GM23338 (cell line): ENCODE results near the gene TMEM51. TPM values are rescaled to one million over a fixed set of nuclear protein-coding genes. Genes with fewer than 3 reads are reported as not detected.

Experiments
- ATAC-seq: fragments of 200-7000 bp; cut with Tn5 transposase; 3 replicates; pipeline ENCODE4 v1.9.1; 2020
- DNase-seq: peaks from one replicate; pipeline ENCODE4 v3.0.0-alpha.2; 2015; ENCODE audit warnings: low spot score
- H2AFZ ChIP-seq: fragments of 200-600 bp; sonication (generic); 2 replicates; pipeline ENCODE4 v1.8.0; 2016; ENCODE audit warnings: antibody characterized with exemption, mild to moderate bottlenecking, moderate library complexity
- H3F3A ChIP-seq: fragments of 200-600 bp; sonication (generic); replicated peaks from 2 replicates; pipeline ENCODE4 v1.8.0; 2017; ENCODE audit warnings: antibody characterized with exemption, mixed run types, low read depth
- H3K27ac ChIP-seq: fragments of 200-600 bp; sonication (generic); 2 replicates; pipeline ENCODE4 v1.6.1; 2016; ENCODE audit warnings: low read depth
- H3K27me3 ChIP-seq: fragments of 200-600 bp; sonication (generic); 2 replicates; pipeline ENCODE4 v1.8.0; 2016; ENCODE audit warnings: mild to moderate bottlenecking, mixed run types, moderate library complexity; ENCODE audit not compliant: insufficient read depth
- H3K36me3 ChIP-seq: fragments of 200-600 bp; sonication (generic); 2 replicates; pipeline ENCODE4 v1.8.0; 2016; ENCODE audit warnings: mild to moderate bottlenecking; ENCODE audit not compliant: insufficient read depth
- H3K4me1 ChIP-seq: fragments of 200-600 bp; sonication (generic); 2 replicates; pipeline ENCODE4 v1.8.0; 2016; ENCODE audit warnings: mild to moderate bottlenecking, moderate library complexity; ENCODE audit not compliant: insufficient read depth
- H3K4me2 ChIP-seq: fragments of 200-600 bp; sonication (generic); 2 replicates; pipeline ENCODE4 v1.7.1; 2017; ENCODE audit warnings: mixed run types
- H3K4me3 ChIP-seq: fragments of 200-600 bp; sonication (generic); 2 replicates; pipeline ENCODE4 v1.6.1; 2016; ENCODE audit warnings: mixed run types
- H3K79me2 ChIP-seq: fragments of 200-600 bp; sonication (generic); replicated peaks from 2 replicates; pipeline ENCODE4 v1.8.0; 2017; ENCODE audit warnings: mild to moderate bottlenecking; ENCODE audit not compliant: insufficient read depth
- H3K9me2 ChIP-seq: fragments of 200-600 bp; sonication (generic); 2 replicates; pipeline ENCODE4 v1.8.0; 2017; ENCODE audit not compliant: insufficient read depth
- H4K20me1 ChIP-seq: fragments of 200-600 bp; sonication (generic); replicated peaks from 2 replicates; pipeline ENCODE4 v1.8.0; 2017; ENCODE audit warnings: mild to moderate bottlenecking; ENCODE audit not compliant: insufficient read depth
- H3K27ac Mint-ChIP-seq: 2 replicates; pipeline ENCODE4 v1.8.0; 2020; ENCODE audit warnings: inconsistent platforms, mild to moderate bottlenecking, moderate library complexity, mixed read lengths
- H3K27me3 Mint-ChIP-seq: 3 replicates; pipeline ENCODE4 v1.8.0; 2022; ENCODE audit warnings: low read depth, mild to moderate bottlenecking, moderate library complexity, mixed read lengths, inconsistent platforms; ENCODE audit not compliant: insufficient read depth, poor library complexity
- H3K36me3 Mint-ChIP-seq: 3 replicates; pipeline ENCODE4 v1.8.0; 2021; ENCODE audit warnings: low read depth, mild to moderate bottlenecking, inconsistent platforms, moderate library complexity, mixed read lengths
- H3K4me1 Mint-ChIP-seq: 3 replicates; pipeline ENCODE4 v1.8.0; 2020; ENCODE audit warnings: mild to moderate bottlenecking, inconsistent platforms, mixed read lengths
- H3K4me3 Mint-ChIP-seq: 3 replicates; pipeline ENCODE4 v1.8.0; 2021; ENCODE audit warnings: moderate library complexity, mild to moderate bottlenecking, inconsistent platforms, mixed read lengths
- H3K9me3 Mint-ChIP-seq: 3 replicates; pipeline ENCODE4 v1.8.0; 2020; ENCODE audit warnings: moderate library complexity, mild to moderate bottlenecking, inconsistent platforms, mixed read lengths
- CREB1 ChIP-seq: fragments of 250-450 bp; sonication (Bioruptor Pico); IDR thresholded peaks from 2 replicates; pipeline ENCODE4 v1.5.0; 2020; ENCODE audit warnings: low read depth, mild to moderate bottlenecking, moderate library complexity
- EZH2 ChIP-seq: fragments of 200-600 bp; sonication (generic); IDR thresholded peaks from one replicate; pipeline ENCODE4 v1.8.0; 2017; ENCODE audit warnings: antibody characterized with exemption, mild to moderate bottlenecking, low read depth; ENCODE audit not compliant: unreplicated experiment
- EZH2phosphoT487 ChIP-seq: fragments of 200-600 bp; sonication (generic); IDR thresholded peaks from one replicate; pipeline ENCODE4 v1.8.1; 2018; ENCODE audit warnings: antibody characterized with exemption; ENCODE audit not compliant: unreplicated experiment
- JUNB ChIP-seq: IDR thresholded peaks from one replicate; pipeline ENCODE4 v1.6.1; 2016; ENCODE audit warnings: antibody characterized with exemption; ENCODE audit not compliant: unreplicated experiment
- NANOG ChIP-seq: IDR thresholded peaks from 2 replicates; pipeline ENCODE4 v1.6.1; 2016; ENCODE audit warnings: antibody characterized with exemption, borderline replicate concordance
- POLR2AphosphoS5 ChIP-seq: IDR thresholded peaks from 2 replicates; pipeline ENCODE4 v1.6.1; 2016; ENCODE audit warnings: antibody characterized with exemption, low read depth
- STAT1 ChIP-seq: IDR thresholded peaks from one replicate; pipeline ENCODE4 v1.6.1; 2016; ENCODE audit warnings: antibody characterized with exemption; ENCODE audit not compliant: unreplicated experiment
- ZNF114 ChIP-seq: fragments of 250-450 bp; sonication (Bioruptor Pico); IDR thresholded peaks from 2 replicates; pipeline ENCODE4 v1.5.0; 2020; ENCODE audit warnings: mild to moderate bottlenecking, moderate library complexity
- ZNF331 ChIP-seq: fragments of 250-450 bp; sonication (Bioruptor Pico); IDR thresholded peaks from 2 replicates; pipeline ENCODE4 v1.5.0; 2020; ENCODE audit warnings: low read depth, mild to moderate bottlenecking, moderate library complexity
- polyA plus RNA-seq: library from polyadenylated mRNA; unstranded; fragments of >200 nt; fragmentation: Nextera tagmentation; extraction: Ambion mirVana; gene quantifications from 2 replicates; pipeline ENCODE4 v1.2.1, GENCODE V29; 2016
- total RNA-seq: library from RNA; depleted of rRNA; stranded (reverse); fragments of >200 nt; shearing (Covaris generic); gene quantifications from 2 replicates; pipeline ENCODE4 v1.2.3, GENCODE V29; 2014
- TF ChIP-seq, protein P1 (sequence below): IDR thresholded peaks from one replicate; pipeline ENCODE4 v1.6.1; 2018; ENCODE audit warnings: antibody characterized with exemption; ENCODE audit not compliant: unreplicated experiment
- TF ChIP-seq, protein P2 (sequence below): fragments of 250-450 bp; sonication (Bioruptor Pico); IDR thresholded peaks from 2 replicates; pipeline ENCODE4 v1.5.0; 2020; ENCODE audit warnings: mild to moderate bottlenecking, moderate library complexity
- TF ChIP-seq, protein P3 (sequence below), 2 experiments: fragments of 200-600 bp in 1 of 2; sonication (generic) in 1 of 2; conservative IDR thresholded peaks; 2 replicates each; pipeline versions ENCODE4 v1.5.1 to v1.6.1; 2016 to 2017; ENCODE audit warnings: antibody characterized with exemption in 2 of 2, low read depth in 2 of 2, mild to moderate bottlenecking in 2 of 2, moderate library complexity in 1 of 2

Gene TMEM51
- total and polyA plus RNA-seq, 2 experiments from 2014 or later, result 4.0 to 5.2 TPM

DNA sequence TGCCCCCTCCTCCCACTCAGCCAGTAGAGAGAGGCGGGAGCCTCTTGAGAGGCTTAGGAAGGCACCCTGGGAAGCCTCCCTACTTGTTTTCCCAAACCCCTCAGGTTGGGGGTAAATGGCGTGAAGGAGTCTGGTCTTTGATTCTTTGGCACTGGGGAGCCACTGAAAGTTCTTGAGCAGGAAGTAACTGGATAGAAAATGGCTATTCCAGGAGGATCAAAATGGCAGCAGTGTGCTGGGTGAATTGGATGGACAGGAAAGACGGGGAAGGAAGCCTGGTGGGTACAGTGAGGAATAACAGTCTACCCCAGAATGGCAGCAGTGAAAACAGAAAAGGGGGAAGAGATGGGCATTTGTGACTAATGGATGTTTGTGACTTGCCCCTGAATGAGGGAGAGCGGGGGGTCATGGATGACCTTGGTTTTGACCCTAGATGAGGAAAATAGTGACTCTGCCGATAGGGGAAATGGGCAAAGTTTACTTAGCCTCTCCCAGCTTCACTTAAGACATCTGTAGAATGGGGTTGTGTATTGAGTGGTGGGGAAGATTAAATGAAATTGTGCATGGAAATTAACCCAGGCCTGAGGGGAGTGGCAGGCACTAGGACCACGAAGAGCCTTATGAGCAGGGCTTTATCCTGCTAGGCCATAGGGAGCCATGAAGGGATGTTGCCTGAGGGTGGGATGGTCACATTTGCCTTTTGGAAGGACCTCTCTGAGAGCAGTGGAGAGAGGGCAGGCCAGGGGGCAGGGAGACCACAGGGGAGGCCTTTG, 32.7 kb downstream of the TMEM51 start:
- Histone ChIP-seq H3K79me2 (no peaks in the 10 kb centered on the region; the same call in 1 of the 2 replicates), H2AFZ (no peak overlapping the region), H3K27me3 (no peaks in the 10 kb centered on the region), H3K4me2 (peak overlapping the region; percentile 68; the same call in 1 of the 2 replicates), H3K36me3 (no peaks in the 10 kb centered on the region), H3K4me1 (peaks cover 27% of the 10 kb centered on the region), H3F3A (no peaks in the 10 kb centered on the region), H3K9me2 (no peaks in the 10 kb centered on the region; the same call in 1 of the 2 replicates), H3K27ac (no peak overlapping the region), H3K4me3 (no peak overlapping the region), H4K20me1 (no peaks in the 10 kb centered on the region)
- H3K9me3 Mint-ChIP-seq, result no peaks in the 10 kb centered on the region
- ATAC-seq (no peak; the same call in 1 of the 3 replicates), DNase-seq (no peak)
- H3K4me1 Mint-ChIP-seq, result peaks cover 53% of the 10 kb centered on the region
- H3K27me3 Mint-ChIP-seq, result peaks cover 10% of the 10 kb centered on the region
- peak overlapping the region; percentile 80 for H3K27ac Mint-ChIP-seq
- peak overlapping the region; percentile 35; the same call in 2 of the 3 replicates for H3K4me3 Mint-ChIP-seq
- no peak for TF ChIP-seq JUNB
- TF ChIP-seq NANOG, result no peak
- TF ChIP-seq EZH2phosphoT487, result no peak
- TF ChIP-seq, protein P1, sequence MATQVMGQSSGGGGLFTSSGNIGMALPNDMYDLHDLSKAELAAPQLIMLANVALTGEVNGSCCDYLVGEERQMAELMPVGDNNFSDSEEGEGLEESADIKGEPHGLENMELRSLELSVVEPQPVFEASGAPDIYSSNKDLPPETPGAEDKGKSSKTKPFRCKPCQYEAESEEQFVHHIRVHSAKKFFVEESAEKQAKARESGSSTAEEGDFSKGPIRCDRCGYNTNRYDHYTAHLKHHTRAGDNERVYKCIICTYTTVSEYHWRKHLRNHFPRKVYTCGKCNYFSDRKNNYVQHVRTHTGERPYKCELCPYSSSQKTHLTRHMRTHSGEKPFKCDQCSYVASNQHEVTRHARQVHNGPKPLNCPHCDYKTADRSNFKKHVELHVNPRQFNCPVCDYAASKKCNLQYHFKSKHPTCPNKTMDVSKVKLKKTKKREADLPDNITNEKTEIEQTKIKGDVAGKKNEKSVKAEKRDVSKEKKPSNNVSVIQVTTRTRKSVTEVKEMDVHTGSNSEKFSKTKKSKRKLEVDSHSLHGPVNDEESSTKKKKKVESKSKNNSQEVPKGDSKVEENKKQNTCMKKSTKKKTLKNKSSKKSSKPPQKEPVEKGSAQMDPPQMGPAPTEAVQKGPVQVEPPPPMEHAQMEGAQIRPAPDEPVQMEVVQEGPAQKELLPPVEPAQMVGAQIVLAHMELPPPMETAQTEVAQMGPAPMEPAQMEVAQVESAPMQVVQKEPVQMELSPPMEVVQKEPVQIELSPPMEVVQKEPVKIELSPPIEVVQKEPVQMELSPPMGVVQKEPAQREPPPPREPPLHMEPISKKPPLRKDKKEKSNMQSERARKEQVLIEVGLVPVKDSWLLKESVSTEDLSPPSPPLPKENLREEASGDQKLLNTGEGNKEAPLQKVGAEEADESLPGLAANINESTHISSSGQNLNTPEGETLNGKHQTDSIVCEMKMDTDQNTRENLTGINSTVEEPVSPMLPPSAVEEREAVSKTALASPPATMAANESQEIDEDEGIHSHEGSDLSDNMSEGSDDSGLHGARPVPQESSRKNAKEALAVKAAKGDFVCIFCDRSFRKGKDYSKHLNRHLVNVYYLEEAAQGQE, result no peak
- TF ChIP-seq, protein P2, sequence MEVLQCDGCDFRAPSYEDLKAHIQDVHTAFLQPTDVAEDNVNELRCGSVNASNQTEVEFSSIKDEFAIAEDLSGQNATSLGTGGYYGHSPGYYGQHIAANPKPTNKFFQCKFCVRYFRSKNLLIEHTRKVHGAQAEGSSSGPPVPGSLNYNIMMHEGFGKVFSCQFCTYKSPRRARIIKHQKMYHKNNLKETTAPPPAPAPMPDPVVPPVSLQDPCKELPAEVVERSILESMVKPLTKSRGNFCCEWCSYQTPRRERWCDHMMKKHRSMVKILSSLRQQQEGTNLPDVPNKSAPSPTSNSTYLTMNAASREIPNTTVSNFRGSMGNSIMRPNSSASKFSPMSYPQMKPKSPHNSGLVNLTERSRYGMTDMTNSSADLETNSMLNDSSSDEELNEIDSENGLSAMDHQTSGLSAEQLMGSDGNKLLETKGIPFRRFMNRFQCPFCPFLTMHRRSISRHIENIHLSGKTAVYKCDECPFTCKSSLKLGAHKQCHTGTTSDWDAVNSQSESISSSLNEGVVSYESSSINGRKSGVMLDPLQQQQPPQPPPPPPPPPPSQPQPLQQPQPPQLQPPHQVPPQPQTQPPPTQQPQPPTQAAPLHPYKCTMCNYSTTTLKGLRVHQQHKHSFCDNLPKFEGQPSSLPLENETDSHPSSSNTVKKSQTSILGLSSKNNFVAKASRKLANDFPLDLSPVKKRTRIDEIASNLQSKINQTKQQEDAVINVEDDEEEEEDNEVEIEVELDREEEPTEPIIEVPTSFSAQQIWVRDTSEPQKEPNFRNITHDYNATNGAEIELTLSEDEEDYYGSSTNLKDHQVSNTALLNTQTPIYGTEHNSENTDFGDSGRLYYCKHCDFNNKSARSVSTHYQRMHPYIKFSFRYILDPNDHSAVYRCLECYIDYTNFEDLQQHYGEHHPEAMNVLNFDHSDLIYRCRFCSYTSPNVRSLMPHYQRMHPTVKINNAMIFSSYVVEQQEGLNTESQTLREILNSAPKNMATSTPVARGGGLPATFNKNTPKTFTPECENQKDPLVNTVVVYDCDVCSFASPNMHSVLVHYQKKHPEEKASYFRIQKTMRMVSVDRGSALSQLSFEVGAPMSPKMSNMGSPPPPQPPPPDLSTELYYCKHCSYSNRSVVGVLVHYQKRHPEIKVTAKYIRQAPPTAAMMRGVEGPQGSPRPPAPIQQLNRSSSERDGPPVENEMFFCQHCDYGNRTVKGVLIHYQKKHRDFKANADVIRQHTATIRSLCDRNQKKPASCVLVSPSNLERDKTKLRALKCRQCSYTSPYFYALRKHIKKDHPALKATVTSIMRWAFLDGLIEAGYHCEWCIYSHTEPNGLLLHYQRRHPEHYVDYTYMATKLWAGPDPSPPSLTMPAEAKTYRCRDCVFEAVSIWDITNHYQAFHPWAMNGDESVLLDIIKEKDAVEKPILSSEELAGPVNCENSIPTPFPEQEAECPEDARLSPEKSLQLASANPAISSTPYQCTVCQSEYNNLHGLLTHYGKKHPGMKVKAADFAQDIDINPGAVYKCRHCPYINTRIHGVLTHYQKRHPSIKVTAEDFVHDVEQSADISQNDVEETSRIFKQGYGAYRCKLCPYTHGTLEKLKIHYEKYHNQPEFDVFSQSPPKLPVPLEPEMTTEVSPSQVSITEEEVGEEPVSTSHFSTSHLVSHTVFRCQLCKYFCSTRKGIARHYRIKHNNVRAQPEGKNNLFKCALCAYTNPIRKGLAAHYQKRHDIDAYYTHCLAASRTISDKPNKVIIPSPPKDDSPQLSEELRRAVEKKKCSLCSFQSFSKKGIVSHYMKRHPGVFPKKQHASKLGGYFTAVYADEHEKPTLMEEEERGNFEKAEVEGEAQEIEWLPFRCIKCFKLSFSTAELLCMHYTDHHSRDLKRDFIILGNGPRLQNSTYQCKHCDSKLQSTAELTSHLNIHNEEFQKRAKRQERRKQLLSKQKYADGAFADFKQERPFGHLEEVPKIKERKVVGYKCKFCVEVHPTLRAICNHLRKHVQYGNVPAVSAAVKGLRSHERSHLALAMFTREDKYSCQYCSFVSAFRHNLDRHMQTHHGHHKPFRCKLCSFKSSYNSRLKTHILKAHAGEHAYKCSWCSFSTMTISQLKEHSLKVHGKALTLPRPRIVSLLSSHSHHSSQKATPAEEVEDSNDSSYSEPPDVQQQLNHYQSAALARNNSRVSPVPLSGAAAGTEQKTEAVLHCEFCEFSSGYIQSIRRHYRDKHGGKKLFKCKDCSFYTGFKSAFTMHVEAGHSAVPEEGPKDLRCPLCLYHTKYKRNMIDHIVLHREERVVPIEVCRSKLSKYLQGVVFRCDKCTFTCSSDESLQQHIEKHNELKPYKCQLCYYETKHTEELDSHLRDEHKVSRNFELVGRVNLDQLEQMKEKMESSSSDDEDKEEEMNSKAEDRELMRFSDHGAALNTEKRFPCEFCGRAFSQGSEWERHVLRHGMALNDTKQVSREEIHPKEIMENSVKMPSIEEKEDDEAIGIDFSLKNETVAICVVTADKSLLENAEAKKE (CRISPR knock-in tag), result no peak
- TF ChIP-seq STAT1, result no peak
- TF ChIP-seq EZH2, result no peak
- TF ChIP-seq ZNF114 (CRISPR knock-in tag), result no peak
- no peak for TF ChIP-seq POLR2AphosphoS5
- TF ChIP-seq CREB1 (CRISPR knock-in tag), result no peak
- TF ChIP-seq, protein P3, sequence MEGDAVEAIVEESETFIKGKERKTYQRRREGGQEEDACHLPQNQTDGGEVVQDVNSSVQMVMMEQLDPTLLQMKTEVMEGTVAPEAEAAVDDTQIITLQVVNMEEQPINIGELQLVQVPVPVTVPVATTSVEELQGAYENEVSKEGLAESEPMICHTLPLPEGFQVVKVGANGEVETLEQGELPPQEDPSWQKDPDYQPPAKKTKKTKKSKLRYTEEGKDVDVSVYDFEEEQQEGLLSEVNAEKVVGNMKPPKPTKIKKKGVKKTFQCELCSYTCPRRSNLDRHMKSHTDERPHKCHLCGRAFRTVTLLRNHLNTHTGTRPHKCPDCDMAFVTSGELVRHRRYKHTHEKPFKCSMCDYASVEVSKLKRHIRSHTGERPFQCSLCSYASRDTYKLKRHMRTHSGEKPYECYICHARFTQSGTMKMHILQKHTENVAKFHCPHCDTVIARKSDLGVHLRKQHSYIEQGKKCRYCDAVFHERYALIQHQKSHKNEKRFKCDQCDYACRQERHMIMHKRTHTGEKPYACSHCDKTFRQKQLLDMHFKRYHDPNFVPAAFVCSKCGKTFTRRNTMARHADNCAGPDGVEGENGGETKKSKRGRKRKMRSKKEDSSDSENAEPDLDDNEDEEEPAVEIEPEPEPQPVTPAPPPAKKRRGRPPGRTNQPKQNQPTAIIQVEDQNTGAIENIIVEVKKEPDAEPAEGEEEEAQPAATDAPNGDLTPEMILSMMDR (conservative IDR thresholded peaks at IDR 0.05; ENCODE audit: low read depth in 2 of 2), result no peak
- no peak for TF ChIP-seq ZNF331 (CRISPR knock-in tag)
- no peaks in the 10 kb centered on the region; the same call in 2 of the 3 replicates for H3K36me3 Mint-ChIP-seq
